Sigmoid colon (tissue), 4 donors: Measurements from ENCODE around the gene CYP26C1.

Experiments used
- EP300 ChIP-seq, 4 donors: sonication (generic); formaldehyde crosslinking; IDR thresholded peaks; one replicate each; pipeline ENCODE4 v1.6.1; 2017; ENCODE audit warnings: antibody characterized with exemption in 4 of 4
- POLR2A ChIP-seq, 2 donors: fragments of 450-650 bp; IDR thresholded peaks; one replicate each; pipeline ENCODE4 v1.6.1; 2016; ENCODE audit warnings: antibody characterized with exemption in 2 of 2, mild to moderate bottlenecking in 2 of 2, moderate library complexity in 2 of 2
- TF ChIP-seq, protein P1 (sequence below), 4 experiments: fragments of 450-650 bp in 3 of 4; fragments of 200-600 bp in 1 of 4; IDR thresholded peaks; one replicate each; pipeline ENCODE4 v1.5.1; 2016 to 2019; ENCODE audit warnings: antibody characterized with exemption in 4 of 4, mild to moderate bottlenecking in 3 of 4, moderate library complexity in 2 of 4

DNA sequence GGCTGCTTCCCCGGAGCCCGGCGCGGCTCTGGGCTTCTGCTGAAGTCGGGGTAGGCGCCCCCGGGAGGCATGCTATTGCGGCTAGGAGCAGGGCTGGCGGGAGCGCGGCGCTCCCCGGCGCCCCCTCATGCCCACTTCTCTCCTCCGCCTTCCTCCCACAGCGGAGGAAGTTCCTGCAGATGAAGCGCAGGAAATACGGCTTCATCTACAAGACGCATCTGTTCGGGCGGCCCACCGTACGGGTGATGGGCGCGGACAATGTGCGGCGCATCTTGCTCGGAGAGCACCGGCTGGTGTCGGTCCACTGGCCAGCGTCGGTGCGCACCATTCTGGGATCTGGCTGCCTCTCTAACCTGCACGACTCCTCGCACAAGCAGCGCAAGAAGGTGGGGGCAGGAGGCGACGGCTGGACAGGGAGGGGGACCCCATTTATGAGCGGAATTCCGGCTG, 13.6 kb downstream of the CYP26C1 start:
- TF ChIP-seq, protein P1, sequence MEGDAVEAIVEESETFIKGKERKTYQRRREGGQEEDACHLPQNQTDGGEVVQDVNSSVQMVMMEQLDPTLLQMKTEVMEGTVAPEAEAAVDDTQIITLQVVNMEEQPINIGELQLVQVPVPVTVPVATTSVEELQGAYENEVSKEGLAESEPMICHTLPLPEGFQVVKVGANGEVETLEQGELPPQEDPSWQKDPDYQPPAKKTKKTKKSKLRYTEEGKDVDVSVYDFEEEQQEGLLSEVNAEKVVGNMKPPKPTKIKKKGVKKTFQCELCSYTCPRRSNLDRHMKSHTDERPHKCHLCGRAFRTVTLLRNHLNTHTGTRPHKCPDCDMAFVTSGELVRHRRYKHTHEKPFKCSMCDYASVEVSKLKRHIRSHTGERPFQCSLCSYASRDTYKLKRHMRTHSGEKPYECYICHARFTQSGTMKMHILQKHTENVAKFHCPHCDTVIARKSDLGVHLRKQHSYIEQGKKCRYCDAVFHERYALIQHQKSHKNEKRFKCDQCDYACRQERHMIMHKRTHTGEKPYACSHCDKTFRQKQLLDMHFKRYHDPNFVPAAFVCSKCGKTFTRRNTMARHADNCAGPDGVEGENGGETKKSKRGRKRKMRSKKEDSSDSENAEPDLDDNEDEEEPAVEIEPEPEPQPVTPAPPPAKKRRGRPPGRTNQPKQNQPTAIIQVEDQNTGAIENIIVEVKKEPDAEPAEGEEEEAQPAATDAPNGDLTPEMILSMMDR (IDR thresholded peaks at IDR 0.05) = no peak
- TF ChIP-seq EP300 (IDR thresholded peaks at IDR 0.05) = no peak
- no peak for TF ChIP-seq POLR2A (IDR thresholded peaks at IDR 0.05)
